Measurements from ENCODE around the gene MSMP.

MSMP gene

GRCh38 chr9:35746583-35746982 is 7.5 kb downstream of the MSMP start:
- H3K4me3 ChIP-seq (ENCODE audit: low read depth, low read length): peak overlapping the region; percentile 30
- no peak for TF ChIP-seq CTCF (IDR thresholded peaks at IDR 0.05; ENCODE audit: borderline replicate concordance, insufficient read depth, low read depth, low read length)

DNA sequence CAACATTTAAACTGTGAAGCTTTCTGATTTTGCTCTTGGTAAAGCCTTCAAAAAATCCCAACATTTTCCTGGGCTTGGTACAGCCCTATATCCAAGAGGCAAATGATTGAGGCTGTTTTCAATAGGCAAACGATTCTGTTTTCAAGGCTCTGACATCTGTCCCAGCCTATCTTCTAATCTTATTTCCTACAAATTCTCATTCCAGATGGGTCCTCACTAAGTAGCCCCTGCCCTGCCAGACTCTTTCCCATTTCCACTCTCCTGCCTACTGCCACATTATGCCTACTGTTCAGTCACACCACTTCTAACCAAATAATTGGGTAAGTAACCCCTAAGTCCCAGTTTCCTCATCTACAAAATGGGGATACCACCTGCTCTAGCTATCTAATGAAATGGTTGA is 8.5 kb downstream of the MSMP start:
- TF ChIP-seq CTCF (IDR thresholded peaks at IDR 0.05; ENCODE audit: borderline replicate concordance, insufficient read depth, low read depth, low read length): no peak
- no peak overlapping the region for H3K4me3 ChIP-seq (ENCODE audit: low read depth, low read length)

DNA sequence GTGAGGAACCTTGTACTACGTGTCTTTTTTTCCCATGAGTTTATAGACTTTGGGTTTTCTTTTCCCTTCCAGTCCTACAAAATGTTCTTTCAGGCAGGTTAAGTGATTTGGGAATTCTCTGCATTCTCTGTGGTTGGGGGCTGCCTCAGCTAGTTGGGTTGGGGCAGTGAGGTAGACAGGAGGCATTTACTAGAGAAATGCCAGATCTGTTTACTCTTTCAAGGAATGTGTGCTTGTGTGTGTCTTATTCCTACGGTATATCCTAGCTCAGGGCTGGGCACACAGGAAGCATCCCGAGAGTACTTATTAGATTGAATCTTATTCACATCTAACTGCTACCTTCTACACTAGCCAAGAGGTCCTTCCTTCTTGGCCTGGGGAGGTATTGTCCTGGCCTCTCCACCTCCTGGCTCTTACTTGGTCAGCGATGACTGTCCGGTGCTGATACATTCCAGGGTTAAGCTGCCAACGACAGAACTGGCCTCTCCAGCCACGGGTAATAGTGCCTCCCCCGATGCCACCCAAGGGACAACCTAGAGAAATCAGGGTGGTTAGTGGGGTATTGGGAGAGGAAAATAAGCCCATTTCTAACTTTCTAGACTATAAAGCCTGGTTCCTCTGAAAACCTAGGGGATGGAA is 10.1 kb downstream of the MSMP start:
- H3K4me3 ChIP-seq (ENCODE audit: low read depth, low read length): no peak overlapping the region
- TF ChIP-seq CTCF (IDR thresholded peaks at IDR 0.05; ENCODE audit: borderline replicate concordance, insufficient read depth, low read depth, low read length): no peak

DNA sequence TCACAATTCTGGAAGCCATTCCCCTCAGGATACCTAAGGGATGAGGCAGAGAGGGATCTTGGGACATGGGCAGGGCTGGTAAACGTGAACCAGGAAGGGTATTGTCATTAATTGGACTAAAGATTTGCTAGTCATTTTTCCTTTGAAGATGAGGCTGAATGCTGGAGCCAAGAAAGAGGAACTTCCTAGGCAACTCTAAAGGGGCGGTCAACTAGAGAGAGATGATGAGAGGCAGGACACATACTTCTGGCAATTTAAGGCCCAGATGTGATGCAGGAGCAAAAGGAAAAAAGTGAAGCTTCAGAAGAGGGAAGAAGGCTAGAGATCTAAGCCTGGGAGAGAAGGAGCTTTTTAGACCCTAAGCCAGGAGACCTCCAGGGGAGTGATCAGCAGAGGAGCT is 10.6 kb downstream of the MSMP start:
- no peak for TF ChIP-seq CTCF (IDR thresholded peaks at IDR 0.05; ENCODE audit: borderline replicate concordance, insufficient read depth, low read depth, low read length)
- no peak overlapping the region for H3K4me3 ChIP-seq (ENCODE audit: low read depth, low read length)

- TF ChIP-seq CTCF (IDR thresholded peaks at IDR 0.05; ENCODE audit: borderline replicate concordance, insufficient read depth, low read depth, low read length): no peak
- H3K4me3 ChIP-seq (ENCODE audit: low read depth, low read length): no peak overlapping the region
Observed at GRCh38 chr9:35741740-35742139, 12.3 kb downstream of the MSMP start.

DNA sequence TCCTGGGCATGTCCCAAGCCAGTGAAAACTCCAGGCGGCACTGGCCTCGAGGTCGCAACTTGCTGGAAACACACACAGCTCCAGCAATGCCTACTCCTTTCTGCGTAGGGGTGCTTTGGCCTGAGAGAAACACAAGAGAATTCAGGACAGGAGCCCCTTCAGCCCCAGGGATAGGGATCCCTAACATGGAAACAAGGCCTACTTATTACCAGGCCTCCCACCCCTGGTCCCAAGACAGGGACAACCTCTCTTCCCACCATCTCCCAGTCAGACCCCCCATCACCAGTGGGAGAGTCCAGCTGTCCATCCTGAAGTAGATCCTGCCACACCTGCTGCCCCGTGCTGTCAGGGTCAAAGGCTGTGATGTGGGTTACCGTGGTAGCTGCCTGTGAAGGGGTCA is 13.8 kb downstream of the MSMP start:
- no peak for TF ChIP-seq CTCF (IDR thresholded peaks at IDR 0.05; ENCODE audit: borderline replicate concordance, insufficient read depth, low read depth, low read length)
- no peak overlapping the region for H3K4me3 ChIP-seq (ENCODE audit: low read depth, low read length)

DNA sequence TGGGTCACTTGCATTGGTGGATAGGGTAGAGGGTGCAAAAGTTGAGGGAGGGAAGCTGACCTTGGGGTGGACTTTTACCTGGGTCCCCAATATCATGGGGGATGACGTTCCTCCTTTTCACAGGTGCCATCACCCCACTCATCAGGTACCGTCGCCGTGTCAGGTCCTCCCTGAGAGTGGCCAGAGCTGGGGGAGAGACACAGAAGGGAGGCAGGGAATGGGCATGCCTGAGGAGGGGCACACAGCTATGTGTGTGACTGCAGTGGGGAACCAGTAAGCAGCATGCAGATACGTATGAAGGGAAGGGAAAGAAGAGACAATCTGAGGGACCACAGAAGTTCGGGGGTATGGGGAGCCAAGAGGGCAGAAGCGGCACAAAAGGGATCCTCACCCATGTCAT is 15.2 kb downstream of the MSMP start:
- H3K4me3 ChIP-seq (ENCODE audit: low read depth, low read length): no peak overlapping the region
- no peak for TF ChIP-seq CTCF (IDR thresholded peaks at IDR 0.05; ENCODE audit: borderline replicate concordance, insufficient read depth, low read depth, low read length)

All from GM12875 (cell line).